Activated naive CD8-positive, alpha-beta T cell treated with anti-CD3 and anti-CD28 coated beads, Interleukin-2, amount 50 U/mL, for 24 hours (primary cell): Measurements from ENCODE around the gene IL15.
"Not testable (repeated sequence)": the region's sequence is repeated elsewhere in the genome, so short reads cannot be mapped to it uniquely, and the experiment has no call there.

ENCODE experiments used
- ATAC-seq: fragments of 150-1000 bp; cut with Tn5 transposase; one replicate; pipeline ENCODE4 v1.10.0; 2021
- DNase-seq: peaks from one replicate; pipeline ENCODE4 v3.0.0; 2021
- H3K27ac Mint-ChIP-seq: one replicate; pipeline ENCODE4 v1.8.0; 2021; ENCODE audit warnings: mild to moderate bottlenecking, mixed read lengths
- H3K27me3 Mint-ChIP-seq: one replicate; pipeline ENCODE4 v1.8.0; 2021; ENCODE audit warnings: mixed read lengths
- H3K36me3 Mint-ChIP-seq: one replicate; pipeline ENCODE4 v1.8.0; 2021; ENCODE audit warnings: low read depth, mixed read lengths
- H3K4me1 Mint-ChIP-seq: one replicate; pipeline ENCODE4 v1.8.0; 2021; ENCODE audit warnings: mixed read lengths
- H3K4me3 Mint-ChIP-seq: one replicate; pipeline ENCODE4 v1.8.0; 2021; ENCODE audit warnings: mild to moderate bottlenecking, moderate library complexity, mixed read lengths
- H3K9me3 Mint-ChIP-seq: one replicate; pipeline ENCODE4 v1.8.0; 2021; ENCODE audit warnings: mixed read lengths

IL15 gene, protein sequence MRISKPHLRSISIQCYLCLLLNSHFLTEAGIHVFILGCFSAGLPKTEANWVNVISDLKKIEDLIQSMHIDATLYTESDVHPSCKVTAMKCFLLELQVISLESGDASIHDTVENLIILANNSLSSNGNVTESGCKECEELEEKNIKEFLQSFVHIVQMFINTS

GRCh38 chr4:141636082-141636770 lies at the start of gene IL15:
TSS of gene IL15 (plus strand) at chr4:141636583. CDS start at chr4:141719465, 82,882 bp downstream.
- peak; percentile 69 for DNase-seq
- Mint-ChIP-seq H3K27me3 (peaks cover 19% of the 10 kb centered on the region), H3K4me3 (peak within 1 kb of the TSS; percentile 93), H3K4me1 (peaks cover 22% of the 10 kb centered on the region), H3K27ac (peak within 1 kb of the TSS; percentile 87), H3K9me3 (no peaks in the 10 kb centered on the region), H3K36me3 (no peaks in the 10 kb centered on the region)
- ATAC-seq, result peak; percentile 81

DNA sequence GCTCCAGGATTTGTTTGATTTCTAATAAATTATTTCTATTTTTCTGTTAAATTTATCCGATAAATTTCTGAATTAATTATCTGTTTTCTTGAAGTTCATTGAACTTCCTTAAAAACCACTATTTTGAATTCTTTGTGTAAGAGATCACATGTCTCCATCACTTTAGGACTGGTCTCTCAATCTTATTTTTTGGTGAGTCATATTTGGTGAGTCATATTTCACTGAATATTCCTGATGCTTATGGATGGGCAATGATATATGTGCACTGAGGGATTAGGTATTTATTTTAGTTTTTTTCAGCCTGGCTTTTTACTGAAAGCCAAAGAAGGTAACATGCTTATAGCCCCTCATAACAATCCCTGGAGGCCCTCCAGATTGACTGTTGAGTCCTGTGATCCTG lies 48.5 kb upstream of the IL15 start:
- ATAC-seq, result no peak
- Mint-ChIP-seq H3K27ac (no peak overlapping the region), H3K27me3 (no peaks in the 10 kb centered on the region), H3K4me3 (no peak overlapping the region), H3K36me3 (no peaks in the 10 kb centered on the region), H3K9me3 (peaks cover 18% of the 10 kb centered on the region), H3K4me1 (no peaks in the 10 kb centered on the region)
- no peak for DNase-seq

DNA sequence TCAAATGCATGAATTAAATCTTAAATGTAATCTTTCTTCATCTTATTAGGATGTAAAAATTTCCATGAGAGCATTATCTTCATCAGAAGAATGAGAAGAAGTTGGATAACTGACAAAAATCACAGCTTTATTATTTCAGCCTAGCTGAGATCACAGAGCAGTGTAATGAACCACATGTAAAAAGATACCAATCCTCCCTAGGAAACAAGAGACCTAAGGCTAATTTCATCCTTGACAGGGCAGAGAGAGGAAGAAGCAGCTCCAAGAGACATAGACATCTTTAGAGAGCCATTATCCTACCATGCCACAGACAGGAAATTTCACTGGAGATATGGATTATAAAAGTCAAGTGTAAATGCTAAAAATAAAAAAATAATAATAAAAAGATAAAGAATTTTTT lies 40.9 kb upstream of the IL15 start:
- no peak for ATAC-seq
- no peak for DNase-seq
- Mint-ChIP-seq H3K4me3 (no peak overlapping the region), H3K4me1 (no peaks in the 10 kb centered on the region), H3K9me3 (no peaks in the 10 kb centered on the region), H3K36me3 (no peaks in the 10 kb centered on the region), H3K27ac (no peak overlapping the region), H3K27me3 (peaks cover 3% of the 10 kb centered on the region)

GRCh38 chr4:141599853-141600252 lies 36.5 kb upstream of the IL15 start:
- Mint-ChIP-seq H3K27ac (no peak overlapping the region), H3K4me3 (no peak overlapping the region), H3K9me3 (no peaks in the 10 kb centered on the region), H3K27me3 (peaks cover 3% of the 10 kb centered on the region), H3K4me1 (peaks cover 4% of the 10 kb centered on the region), H3K36me3 (no peaks in the 10 kb centered on the region)
- ATAC-seq, result no peak
- DNase-seq, result no peak

DNA sequence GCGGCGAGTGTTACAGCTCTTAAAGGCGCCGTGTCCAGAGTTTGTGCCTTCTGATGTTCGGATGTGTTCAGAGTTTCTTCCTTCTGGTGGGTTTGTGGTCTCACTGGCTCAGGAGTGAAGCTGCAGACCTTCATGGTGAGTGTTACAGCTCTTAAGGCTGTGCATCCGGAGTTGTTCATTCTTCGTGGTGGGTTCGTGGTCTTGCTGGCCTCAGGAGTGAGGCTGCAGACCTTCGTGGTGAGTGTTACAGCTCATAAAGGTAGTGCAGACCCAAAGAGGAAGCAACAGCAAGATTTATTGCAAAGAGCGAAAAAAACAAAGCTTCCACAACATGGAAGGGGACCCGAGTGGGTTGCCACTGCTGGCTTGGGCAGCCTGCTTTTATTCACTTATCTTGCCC lies 31.7 kb upstream of the IL15 start:
- not testable (repeated sequence) for H3K36me3 Mint-ChIP-seq, ATAC-seq, H3K27ac Mint-ChIP-seq, H3K4me1 Mint-ChIP-seq, H3K9me3 Mint-ChIP-seq, DNase-seq, H3K4me3 Mint-ChIP-seq
- H3K27me3 Mint-ChIP-seq, result peaks cover 13% of the 10 kb centered on the region

DNA sequence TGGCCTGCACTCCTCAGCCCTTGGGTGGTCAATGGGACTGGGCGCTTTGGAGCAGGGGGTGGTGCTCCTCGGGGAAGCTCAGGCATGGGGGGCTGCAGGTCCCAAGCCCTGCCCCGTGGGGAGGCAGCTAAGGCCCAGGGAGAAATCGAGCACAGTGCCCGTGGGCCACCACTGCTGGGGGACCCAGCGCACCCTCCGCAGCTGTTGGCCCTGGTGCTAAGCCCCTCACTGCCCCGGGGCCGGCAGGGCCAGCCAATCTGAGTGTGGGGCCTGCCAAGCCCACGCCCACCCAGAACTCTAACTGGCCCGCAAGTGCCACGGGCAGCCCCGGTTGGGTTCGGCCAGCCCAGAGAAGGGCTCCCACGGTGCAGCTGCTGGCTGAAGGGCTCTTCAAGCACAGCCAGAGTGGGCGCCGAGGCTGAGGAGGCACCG lies 30.9 kb upstream of the IL15 start:
- Mint-ChIP-seq H3K4me3 (no peak overlapping the region), H3K9me3 (no peaks in the 10 kb centered on the region), H3K4me1 (peaks cover 4% of the 10 kb centered on the region), H3K27me3 (peaks cover 14% of the 10 kb centered on the region), H3K27ac (no peak overlapping the region), H3K36me3 (no peaks in the 10 kb centered on the region)
- DNase-seq, result no peak
- ATAC-seq, result no peak

- no peaks in the 10 kb centered on the region for H3K36me3 Mint-ChIP-seq
- no peak for ATAC-seq
- no peak overlapping the region for H3K4me3 Mint-ChIP-seq
Measured at GRCh38 chr4:141609243-141609642, 27.1 kb upstream of the IL15 start.

GRCh38 chr4:141610365-141610764 lies 26.0 kb upstream of the IL15 start:
- Mint-ChIP-seq H3K36me3 (no peaks in the 10 kb centered on the region), H3K4me3 (no peak overlapping the region), H3K27me3 (peaks cover 14% of the 10 kb centered on the region), H3K4me1 (no peaks in the 10 kb centered on the region), H3K9me3 (no peaks in the 10 kb centered on the region), H3K27ac (no peak overlapping the region)
- DNase-seq, result no peak
- ATAC-seq, result no peak

More at GRCh38 chr4:141609243-141609642, 27.1 kb upstream of the IL15 start:
- Mint-ChIP-seq H3K27me3 (peaks cover 14% of the 10 kb centered on the region), H3K4me1 (peaks cover 4% of the 10 kb centered on the region), H3K27ac (no peak overlapping the region), H3K9me3 (no peaks in the 10 kb centered on the region)
- no peak for DNase-seq

GRCh38 chr4:141614878-141615586 lies 21.4 kb upstream of the IL15 start:
- no peak for DNase-seq
- H3K4me3 Mint-ChIP-seq, result no peak overlapping the region
- H3K27ac Mint-ChIP-seq, result no peak overlapping the region
- no peak for ATAC-seq
- peaks cover 10% of the 10 kb centered on the region for H3K9me3 Mint-ChIP-seq
- no peaks in the 10 kb centered on the region for H3K4me1 Mint-ChIP-seq
- no peaks in the 10 kb centered on the region for H3K36me3 Mint-ChIP-seq
- H3K27me3 Mint-ChIP-seq, result no peaks in the 10 kb centered on the region

- not testable (repeated sequence) for H3K27ac Mint-ChIP-seq, H3K4me3 Mint-ChIP-seq, H3K36me3 Mint-ChIP-seq, DNase-seq, H3K27me3 Mint-ChIP-seq, ATAC-seq, H3K4me1 Mint-ChIP-seq
- peaks cover 10% of the 10 kb centered on the region for H3K9me3 Mint-ChIP-seq
Measured at GRCh38 chr4:141615587-141615918, 20.8 kb upstream of the IL15 start.

DNA sequence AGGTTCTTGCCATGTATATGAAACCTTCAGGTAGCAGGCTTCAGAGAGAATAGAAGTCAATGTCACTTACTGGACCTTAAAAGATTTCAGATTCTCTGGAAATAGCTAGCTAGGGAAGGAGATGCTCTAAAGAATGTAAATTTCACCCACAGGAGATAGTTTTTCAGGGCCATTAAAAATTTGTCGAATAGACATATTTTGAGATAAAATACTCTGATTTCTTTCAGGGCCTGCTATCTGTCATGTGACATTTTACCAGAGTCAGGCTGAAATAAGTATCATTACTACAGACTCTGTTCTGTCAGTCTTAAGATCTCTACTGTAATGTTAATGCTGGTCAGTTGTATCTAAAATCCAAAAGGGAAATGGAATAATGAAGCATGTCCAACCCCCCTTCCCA lies 15.7 kb upstream of the IL15 start:
- DNase-seq (no peak), ATAC-seq (no peak)
- H3K27ac Mint-ChIP-seq, result no peak overlapping the region
- peaks cover 9% of the 10 kb centered on the region for H3K9me3 Mint-ChIP-seq
- H3K36me3 Mint-ChIP-seq, result no peaks in the 10 kb centered on the region
- H3K4me1 Mint-ChIP-seq, result no peaks in the 10 kb centered on the region
- no peak overlapping the region for H3K4me3 Mint-ChIP-seq
- peaks cover 6% of the 10 kb centered on the region for H3K27me3 Mint-ChIP-seq

- Mint-ChIP-seq H3K4me1 (no peaks in the 10 kb centered on the region), H3K36me3 (no peaks in the 10 kb centered on the region), H3K4me3 (no peak overlapping the region), H3K9me3 (no peaks in the 10 kb centered on the region), H3K27ac (no peak overlapping the region), H3K27me3 (peaks cover 9% of the 10 kb centered on the region)
- no peak for ATAC-seq
- DNase-seq, result no peak
Measured at GRCh38 chr4:141625023-141625422, 11.4 kb upstream of the IL15 start.

- H3K9me3 Mint-ChIP-seq, result no peaks in the 10 kb centered on the region
- ATAC-seq (no peak), DNase-seq (no peak)
- no peak overlapping the region for H3K27ac Mint-ChIP-seq
- H3K36me3 Mint-ChIP-seq, result no peaks in the 10 kb centered on the region
- peaks cover 5% of the 10 kb centered on the region for H3K27me3 Mint-ChIP-seq
- no peak overlapping the region for H3K4me3 Mint-ChIP-seq
- H3K4me1 Mint-ChIP-seq, result peaks cover 3% of the 10 kb centered on the region
Measured at GRCh38 chr4:141630854-141631253, 5.5 kb upstream of the IL15 start.

DNA sequence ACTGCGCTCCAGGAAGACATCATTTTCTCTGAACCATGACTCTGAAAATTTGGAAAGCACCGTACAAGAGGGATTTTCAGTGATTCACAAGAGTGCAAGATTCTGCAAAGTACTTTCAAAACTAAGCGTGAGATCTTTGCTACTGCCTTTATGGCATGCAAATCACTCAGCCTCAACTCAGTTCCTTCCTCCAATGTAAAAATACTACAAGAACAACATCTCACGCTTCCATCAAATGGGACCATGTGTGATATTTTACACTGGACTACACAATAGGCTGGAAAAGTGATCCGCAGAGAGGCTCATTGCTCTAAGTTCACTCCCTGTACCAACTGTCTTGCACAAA lies 674 bp upstream of the IL15 start:
- ATAC-seq (no peak), DNase-seq (no peak)
- Mint-ChIP-seq H3K9me3 (no peaks in the 10 kb centered on the region), H3K36me3 (no peaks in the 10 kb centered on the region), H3K4me1 (peaks cover 21% of the 10 kb centered on the region), H3K27me3 (peaks cover 20% of the 10 kb centered on the region), H3K4me3 (peak overlapping the region; percentile 93), H3K27ac (peak overlapping the region; percentile 74)

GRCh38 chr4:141636771-141637460 lies 533 bp downstream of the IL15 start:
- peak overlapping the region; percentile 93 for H3K4me3 Mint-ChIP-seq
- H3K9me3 Mint-ChIP-seq, result no peaks in the 10 kb centered on the region
- H3K4me1 Mint-ChIP-seq, result peaks cover 22% of the 10 kb centered on the region
- peak; percentile 35 for DNase-seq
- H3K27me3 Mint-ChIP-seq, result peaks cover 19% of the 10 kb centered on the region
- H3K27ac Mint-ChIP-seq, result peak overlapping the region; percentile 87
- H3K36me3 Mint-ChIP-seq, result no peaks in the 10 kb centered on the region
- peak; percentile 80 for ATAC-seq
